ENCODE data around the gene MARCO. TPM values are rescaled to one million over a fixed set of nuclear protein-coding genes. Genes with fewer than 3 reads are reported as not detected.

Gene MARCO
- total and polyA plus RNA-seq, 2 donors (not counting 3 experiments of a cell fraction or from before 2014, with no cell fraction given) = not detected

DNA sequence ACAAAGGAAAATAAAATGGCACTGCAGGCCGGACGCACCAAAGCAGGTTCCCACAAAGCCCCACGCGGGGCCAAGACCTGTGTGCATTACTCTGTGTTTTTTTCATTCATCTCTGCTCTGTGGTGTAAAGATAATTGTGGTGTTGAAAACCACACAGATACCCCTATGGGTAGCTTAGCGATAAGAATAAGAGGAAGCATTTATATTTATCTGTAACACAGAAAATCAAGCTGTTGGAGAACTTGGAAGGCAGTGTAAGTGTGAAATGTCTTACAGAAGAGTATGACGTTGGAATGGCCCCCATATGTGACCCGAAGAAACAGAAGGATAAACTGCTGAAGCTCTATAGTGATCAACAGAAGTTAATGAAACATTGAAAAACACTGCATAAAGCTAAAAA lies 20.3 kb upstream of the MARCO start:
- POLR2A ChIA-PET = no interaction called here
- Histone ChIP-seq H3K9me1 (replicated peaks; ENCODE audit: control insufficient read depth, extremely low read depth, insufficient read depth, low read length) (no peaks in the 10 kb centered on the region), H3K9ac (replicated peaks; ENCODE audit: extremely low read depth, insufficient read depth, low read length) (no peak overlapping the region), H4K20me1 (replicated peaks; ENCODE audit: control insufficient read depth, extremely low read depth, insufficient read depth, low read length) (no peaks in the 10 kb centered on the region), H3K4me3 (replicated peaks in 1 of 3; ENCODE audit: insufficient read depth in 1 of 3, low read depth in 1 of 3, low read length in 3 of 3) (no peak overlapping the region), H3K36me3 (ENCODE audit: control insufficient read depth in 2 of 2, extremely low read depth in 1 of 2, insufficient read depth in 2 of 2, low read length in 2 of 2) (no peaks in the 10 kb centered on the region), H3K4me2 (ENCODE audit: insufficient read depth, low read length) (no peak overlapping the region), H3K27me3 (ENCODE audit: control insufficient read depth in 2 of 2, insufficient read depth in 2 of 2, low read length in 2 of 2) (no peaks in the 10 kb centered on the region), H3K79me2 (ENCODE audit: control insufficient read depth, insufficient read depth, low read length) (no peaks in the 10 kb centered on the region), H3K9me3 (replicated peaks; ENCODE audit: control insufficient read depth, insufficient read depth, low read length) (no peaks in the 10 kb centered on the region), H3K4me1 (ENCODE audit: control insufficient read depth, extremely low read depth, insufficient read depth, low read length) (no peaks in the 10 kb centered on the region), H3K27ac (ENCODE audit: insufficient read depth, low read depth, low read length) (no peak overlapping the region), H2AFZ (ENCODE audit: low read depth, low read length) (no peak overlapping the region)
- dilution Hi-C loops (cut with MboI; ENCODE audit: extremely low pct_ligation_motif_present, low sequenced_read_pairs) (no loop called here), intact Hi-C loops (cut with micrococcal nuclease) (no loop called here)
- no TSS peak for BruUV-seq (replicated peaks)
- FAIRE-seq (no peak), DNase-seq (ENCODE audit: low read depth, low spot score) (no peak)
- TF ChIP-seq GATA2 (IDR thresholded peaks at IDR 0.05; ENCODE audit: insufficient read depth, insufficient read length, low read depth, low read length) = no peak
- TF ChIP-seq, protein P1, sequence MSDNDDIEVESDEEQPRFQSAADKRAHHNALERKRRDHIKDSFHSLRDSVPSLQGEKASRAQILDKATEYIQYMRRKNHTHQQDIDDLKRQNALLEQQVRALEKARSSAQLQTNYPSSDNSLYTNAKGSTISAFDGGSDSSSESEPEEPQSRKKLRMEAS (IDR thresholded peaks at IDR 0.05; ENCODE audit: insufficient read depth, insufficient read length) = no peak
- TF ChIP-seq FOS (IDR thresholded peaks at IDR 0.05; ENCODE audit: borderline replicate concordance, insufficient read depth, low read length) = no peak
- TF ChIP-seq POLR2AphosphoS5 (IDR thresholded peaks at IDR 0.05; ENCODE audit: insufficient read depth, low read depth, low read length) = no peak
- TF ChIP-seq JUN (IDR thresholded peaks at IDR 0.05; ENCODE audit: borderline replicate concordance, insufficient read depth, insufficient read length, low read depth) = no peak
- no peak for TF ChIP-seq EZH2 (IDR thresholded peaks at IDR 0.05; ENCODE audit: borderline replicate concordance, low read depth, low read length, severe bottlenecking)
- CTCF ChIA-PET = no interaction called here

GRCh38 chr2:118922254-118922653 lies 19.7 kb upstream of the MARCO start:
- no peaks in the 10 kb centered on the region for H4K20me1 ChIP-seq (replicated peaks; ENCODE audit: control insufficient read depth, extremely low read depth, insufficient read depth, low read length)
- DNase-seq (ENCODE audit: low read depth, low spot score) (no peak), FAIRE-seq (no peak)
- H3K36me3 ChIP-seq (ENCODE audit: control insufficient read depth in 2 of 2, extremely low read depth in 1 of 2, insufficient read depth in 2 of 2, low read length in 2 of 2) = no peaks in the 10 kb centered on the region
- H3K4me3 ChIP-seq (replicated peaks in 1 of 3; ENCODE audit: insufficient read depth in 1 of 3, low read depth in 1 of 3, low read length in 3 of 3) = no peak overlapping the region
- no peak overlapping the region for H3K4me2 ChIP-seq (ENCODE audit: insufficient read depth, low read length)
- H3K79me2 ChIP-seq (ENCODE audit: control insufficient read depth, insufficient read depth, low read length) = no peaks in the 10 kb centered on the region
- H2AFZ ChIP-seq (ENCODE audit: low read depth, low read length) = no peak overlapping the region
- intact Hi-C loops (cut with micrococcal nuclease) (no loop called here), dilution Hi-C loops (cut with MboI; ENCODE audit: extremely low pct_ligation_motif_present, low sequenced_read_pairs) (no loop called here)
- H3K27ac ChIP-seq (ENCODE audit: insufficient read depth, low read depth, low read length) = no peak overlapping the region
- H3K4me1 ChIP-seq (ENCODE audit: control insufficient read depth, extremely low read depth, insufficient read depth, low read length) = no peaks in the 10 kb centered on the region
- BruUV-seq (replicated peaks) = no TSS peak
- H3K9me1 ChIP-seq (replicated peaks; ENCODE audit: control insufficient read depth, extremely low read depth, insufficient read depth, low read length) = no peaks in the 10 kb centered on the region
- no peaks in the 10 kb centered on the region for H3K27me3 ChIP-seq (ENCODE audit: control insufficient read depth in 2 of 2, insufficient read depth in 2 of 2, low read length in 2 of 2)
- CTCF ChIA-PET = no interaction called here
- H3K9me3 ChIP-seq (replicated peaks; ENCODE audit: control insufficient read depth, insufficient read depth, low read length) = no peaks in the 10 kb centered on the region
- H3K9ac ChIP-seq (replicated peaks; ENCODE audit: extremely low read depth, insufficient read depth, low read length) = no peak overlapping the region
- no peak for TF ChIP-seq JUN (IDR thresholded peaks at IDR 0.05; ENCODE audit: borderline replicate concordance, insufficient read depth, insufficient read length, low read depth)
- TF ChIP-seq, protein P1 (IDR thresholded peaks at IDR 0.05; ENCODE audit: insufficient read depth, insufficient read length) = no peak
- no peak for TF ChIP-seq FOS (IDR thresholded peaks at IDR 0.05; ENCODE audit: borderline replicate concordance, insufficient read depth, low read length)
- TF ChIP-seq EZH2 (IDR thresholded peaks at IDR 0.05; ENCODE audit: borderline replicate concordance, low read depth, low read length, severe bottlenecking) = no peak
- TF ChIP-seq GATA2 (IDR thresholded peaks at IDR 0.05; ENCODE audit: insufficient read depth, insufficient read length, low read depth, low read length) = no peak
- no peak for TF ChIP-seq POLR2A (IDR thresholded peaks at IDR 0.05; ENCODE audit: low read depth, low read length)
- TF ChIP-seq POLR2AphosphoS5 (IDR thresholded peaks at IDR 0.05; ENCODE audit: insufficient read depth, low read depth, low read length) = no peak
- no peak for TF ChIP-seq MYC (IDR thresholded peaks at IDR 0.05; ENCODE audit: low read depth, low read length)
- TF ChIP-seq CTCF (IDR thresholded peaks at IDR 0.05; ENCODE audit: extremely low read depth in 1 of 2, insufficient read depth in 1 of 2, low read depth in 1 of 2, low read length in 2 of 2) = no peak
- POLR2A ChIA-PET = no interaction called here
